Uterine smooth muscle cell (primary cell): Measurements from ENCODE around the gene LRRC46. TPM values are rescaled to one million over a fixed set of nuclear protein-coding genes. Genes with fewer than 3 reads are reported as not detected.

Experiments
- total RNA-seq: library from RNA; depleted of rRNA; stranded (reverse); fragments of >200 nt; gene quantifications from 2 replicates; pipeline ENCODE4 v1.2.3, GENCODE V29; 2014

Gene LRRC46, protein sequence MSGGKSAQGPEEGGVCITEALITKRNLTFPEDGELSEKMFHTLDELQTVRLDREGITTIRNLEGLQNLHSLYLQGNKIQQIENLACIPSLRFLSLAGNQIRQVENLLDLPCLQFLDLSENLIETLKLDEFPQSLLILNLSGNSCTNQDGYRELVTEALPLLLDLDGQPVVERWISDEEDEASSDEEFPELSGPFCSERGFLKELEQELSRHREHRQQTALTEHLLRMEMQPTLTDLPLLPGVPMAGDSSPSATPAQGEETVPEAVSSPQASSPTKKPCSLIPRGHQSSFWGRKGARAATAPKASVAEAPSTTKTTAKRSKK
- total RNA-seq = 0.11 TPM in 1 of 2 replicates, not detected in the other

GRCh38 chr17:47831003-47831933, at the start of gene LRRC46, which contains the start of gene MRPL10:
Gene LRRC46 (plus strand): TSS chr17:47831670. CDS start chr17:47831990, 320 bp downstream.
Gene MRPL10 (minus strand): TSS chr17:47831541. CDS start chr17:47831511, 30 bp downstream.

GRCh38 chr17:47821424-47822391, 9.8 kb upstream of the LRRC46 start, which contains the start of gene OSBPL7:
Gene OSBPL7 (minus strand): TSS chr17:47821794. CDS start chr17:47820278, 1,516 bp downstream.

DNA sequence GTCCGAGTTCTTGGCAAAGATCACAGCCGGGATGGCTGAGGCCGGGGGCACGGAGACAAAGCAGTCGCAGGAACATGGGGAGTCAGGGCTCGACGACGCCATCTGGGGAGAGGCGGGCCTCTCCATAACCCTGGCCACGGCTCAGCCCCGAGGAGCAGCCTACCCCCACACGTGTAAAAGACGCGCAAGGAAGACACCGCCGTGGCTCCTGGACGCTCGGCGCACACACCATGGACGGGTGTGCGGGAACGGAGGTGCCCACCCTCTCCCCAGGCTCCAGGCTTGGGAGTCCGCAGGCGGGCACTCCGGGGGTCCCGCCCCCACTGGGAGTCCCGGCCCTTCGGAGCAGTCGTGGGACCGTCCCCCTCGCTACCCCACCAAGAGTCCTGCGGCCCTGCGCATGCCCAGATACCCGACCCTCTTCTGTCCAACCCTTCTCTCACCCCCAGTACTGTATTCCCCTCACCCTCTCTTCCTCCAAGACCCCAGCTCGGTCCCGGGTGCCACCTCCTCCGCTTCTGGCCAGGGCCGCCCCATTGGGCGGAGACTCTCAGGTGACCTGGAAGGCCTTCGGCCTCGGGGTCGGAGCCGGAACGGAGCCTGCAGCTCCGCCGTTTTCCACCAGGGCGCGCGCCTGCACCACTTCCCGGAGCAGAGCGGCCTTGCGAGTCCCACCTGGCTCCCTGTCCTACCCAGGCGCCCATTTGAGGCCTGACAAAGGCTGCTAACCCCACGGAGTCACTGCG, 9.4 kb downstream of the LRRC46 start, which contains the start of gene SCRN2:
TSS of gene SCRN2 (minus strand) at position 532 of the 746 bp plus-strand sequence. CDS start at position 102, 430 bp downstream.

DNA sequence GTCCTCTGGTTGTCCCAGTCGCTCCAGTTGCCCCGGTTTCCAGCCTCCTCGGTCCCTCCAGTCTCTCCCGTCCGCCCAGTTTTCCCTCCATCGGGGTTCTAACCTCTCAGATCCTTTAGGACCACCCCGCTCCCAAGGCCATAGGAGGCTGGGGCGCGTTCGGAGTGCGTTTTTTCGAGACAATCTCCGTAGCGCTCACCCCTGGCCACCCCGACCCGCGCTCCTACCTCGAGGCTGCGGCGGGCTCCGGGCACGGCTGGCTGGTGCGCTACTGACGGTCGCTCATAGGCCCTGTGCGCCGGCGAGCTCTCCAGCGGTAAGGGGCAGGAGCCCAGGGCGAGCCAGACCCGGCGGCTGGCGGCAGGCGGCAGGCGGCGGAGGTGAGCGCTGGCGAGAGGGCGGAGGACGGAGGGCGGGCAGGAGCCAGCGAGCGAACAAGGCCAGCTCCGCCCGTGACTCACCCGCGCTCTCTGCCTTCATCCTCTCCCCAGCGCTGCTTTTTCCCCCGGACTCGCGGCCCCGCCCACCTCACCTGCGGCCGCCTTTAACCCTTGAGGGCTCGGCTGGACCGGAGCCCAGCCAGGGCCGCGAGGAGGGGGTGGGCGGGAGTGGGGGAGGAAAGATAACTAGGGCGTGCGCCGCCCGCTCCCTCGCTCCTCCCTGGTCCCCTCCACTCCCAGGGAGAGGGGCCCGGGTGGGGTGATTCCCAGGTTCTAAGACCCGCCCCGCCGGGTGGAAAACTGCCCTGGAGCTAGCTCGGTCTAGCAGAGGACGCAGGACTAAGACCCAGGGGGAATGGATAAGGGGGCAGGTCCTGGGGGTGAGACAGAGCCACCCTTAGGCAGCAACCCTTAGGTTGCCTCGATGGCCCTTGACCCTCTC, 19.5 kb downstream of the LRRC46 start, which contains the start of gene SP6:
TSS of gene SP6 (minus strand) at position 472 of the 882 bp plus-strand sequence. CDS start 2,734 bp downstream, outside the sequence.

Other genes with a start within 250 kb of the LRRC46 start
- gene KPNB1, start 181.8 kb upstream of the LRRC46 start, total RNA-seq = 506 and 887 TPM in 2 replicates
- gene TBKBP1, start 137.5 kb upstream of the LRRC46 start, total RNA-seq = 8.7 and 11.1 TPM in 2 replicates
- 0.12 and 1.4 TPM in 2 replicates for gene TBX21, start 98.4 kb upstream of the LRRC46 start, total RNA-seq
- 7.0 and 9.5 TPM in 2 replicates for gene OSBPL7, start 9.9 kb upstream of the LRRC46 start, total RNA-seq
- 21.4 and 22.5 TPM in 2 replicates for gene MRPL10, start 129 bp upstream of the LRRC46 start, total RNA-seq
- gene SCRN2, start 9.6 kb downstream of the LRRC46 start, total RNA-seq = 28.3 and 35.2 TPM in 2 replicates
- gene SP6, start 19.5 kb downstream of the LRRC46 start, total RNA-seq = 0.11 TPM in 1 of 2 replicates, not detected in the other
- gene SP2, start 64.6 kb downstream of the LRRC46 start, total RNA-seq = 0.37 and 0.66 TPM in 2 replicates
- 18.4 and 31.6 TPM in 2 replicates for gene PNPO, start 109.9 kb downstream of the LRRC46 start, total RNA-seq
- not detected in 2 replicates for gene PRR15L, start 126.2 kb downstream of the LRRC46 start, total RNA-seq
- gene CDK5RAP3, start 139.4 kb downstream of the LRRC46 start, total RNA-seq = 94.6 and 109 TPM in 2 replicates
- 37.1 and 65.5 TPM in 2 replicates for gene COPZ2, start 206.1 kb downstream of the LRRC46 start, total RNA-seq
- gene NFE2L1, start 216.7 kb downstream of the LRRC46 start, total RNA-seq = 129 and 241 TPM in 2 replicates